NCI-H1092 treated with DMSO at 0.1 percent for 48 hours (cell line): ENCODE data around the gene MAP2K6.

Experiments used
- DNase-seq: peaks from one replicate; lab custom pipeline; 2025; lab: John Stamatoyannopoulos, UW

Gene MAP2K6

DNA sequence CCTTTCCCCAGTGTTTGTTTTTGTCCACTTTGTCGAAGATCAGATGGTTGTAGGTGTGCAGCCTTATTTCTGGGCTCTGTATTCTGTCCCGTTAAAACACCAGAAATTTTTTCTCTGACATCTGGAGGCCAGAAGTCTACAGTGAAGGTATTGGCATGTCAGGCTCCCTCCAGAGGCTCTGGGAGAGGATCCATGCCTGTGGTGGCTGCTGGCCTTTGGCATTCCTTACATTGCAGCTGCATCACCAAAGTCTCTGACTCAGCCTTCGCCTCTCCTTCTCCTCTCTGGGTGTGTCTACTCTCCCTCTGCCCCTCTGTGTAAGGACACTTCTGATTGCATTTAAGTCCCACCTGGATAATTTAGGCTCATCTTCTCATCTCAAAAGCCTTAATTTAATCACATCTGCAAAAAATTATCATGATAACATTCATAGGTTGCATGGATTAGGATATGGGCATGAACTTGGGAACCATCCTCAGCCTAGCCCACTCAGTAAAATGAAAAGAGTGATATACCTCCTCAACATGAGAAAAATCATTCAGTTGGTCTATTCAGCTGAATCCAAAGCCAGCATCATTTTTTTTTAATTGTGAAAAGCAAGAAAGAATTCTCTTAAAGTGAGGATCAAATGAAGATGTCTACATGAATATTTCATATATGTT, 78.0 kb downstream of the MAP2K6 start:
- no peak for DNase-seq

DNA sequence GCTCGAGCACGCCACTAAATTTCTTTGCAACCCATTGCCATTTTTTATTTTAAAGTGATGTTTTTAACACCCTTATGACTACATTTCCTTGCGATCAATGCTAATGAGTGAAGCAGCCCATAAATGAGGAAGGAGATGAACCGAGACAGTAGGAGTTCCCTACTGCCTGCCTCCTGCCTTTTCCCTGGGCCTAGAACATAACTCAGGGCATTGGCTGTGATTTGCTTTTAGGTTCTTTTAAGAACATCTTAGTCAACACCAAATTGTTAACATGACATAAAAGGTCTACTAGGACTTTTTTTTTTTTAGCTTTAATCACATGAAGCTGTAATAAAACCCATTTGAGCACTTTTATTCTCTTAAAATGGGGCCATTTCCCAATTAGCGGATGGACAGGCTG, 81.3 kb downstream of the MAP2K6 start:
- DNase-seq = no peak

DNA sequence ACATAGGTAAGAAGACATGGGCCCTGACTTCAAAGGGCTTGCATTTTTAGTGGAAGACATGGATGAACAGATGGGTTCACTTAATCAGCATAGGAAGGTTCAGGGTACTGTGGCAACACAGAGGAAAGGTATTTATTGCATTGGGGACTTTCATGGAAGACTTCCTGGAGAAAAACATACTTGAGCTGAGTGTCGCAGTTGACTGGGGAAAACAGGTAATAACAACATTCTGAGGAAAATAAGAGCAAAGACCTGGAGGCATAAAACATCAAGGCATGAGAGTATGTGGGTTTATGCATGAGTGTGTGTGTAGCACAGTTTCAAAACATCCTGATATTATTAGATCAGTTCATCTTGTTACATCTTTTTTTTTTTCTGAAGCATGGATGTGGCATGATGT, 82.7 kb downstream of the MAP2K6 start:
- no peak for DNase-seq

DNA sequence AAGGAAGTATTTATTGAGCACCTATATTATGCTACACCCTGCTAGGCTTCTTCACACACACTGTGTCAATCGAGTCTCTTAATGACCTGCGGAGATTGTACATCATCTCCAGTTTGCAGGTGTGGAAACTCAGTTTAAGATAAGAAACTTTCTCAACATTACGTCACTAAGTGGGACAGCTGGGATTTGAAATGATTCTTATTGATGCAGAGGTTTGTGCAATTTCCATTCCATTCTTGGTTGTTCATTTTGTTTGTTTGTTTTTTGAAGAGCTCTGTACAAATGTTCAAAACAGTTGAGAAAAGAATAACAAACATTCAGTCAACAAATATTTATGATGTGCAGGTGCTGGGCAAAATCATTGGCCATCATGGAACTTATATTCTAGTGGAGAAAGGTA, 84.8 kb downstream of the MAP2K6 start:
- no peak for DNase-seq

DNA sequence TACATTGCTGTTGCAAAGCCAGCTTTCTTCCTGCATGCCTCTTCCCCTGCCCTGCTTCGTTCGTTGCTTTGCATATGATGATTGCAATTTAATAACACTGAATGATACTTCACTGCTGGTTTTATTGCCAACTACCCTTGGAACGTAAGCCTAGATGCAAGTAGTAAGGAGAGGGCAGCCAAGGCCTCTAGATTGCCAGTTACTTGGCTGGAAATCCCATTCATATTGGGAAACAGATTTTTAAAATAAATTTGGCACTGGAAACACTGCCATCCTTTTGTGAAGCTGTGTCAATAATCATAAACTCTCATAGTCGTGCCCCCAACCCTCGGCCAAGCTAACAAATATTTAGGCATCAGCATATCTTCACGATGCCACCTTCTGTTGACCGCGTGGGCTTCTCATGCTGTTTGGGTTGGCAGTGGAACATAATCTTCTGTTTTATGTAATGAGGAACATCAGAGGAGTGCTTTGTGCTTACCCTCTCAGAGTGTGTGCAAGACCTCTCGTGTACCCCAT, 86.5 kb downstream of the MAP2K6 start:
- DNase-seq = peak; percentile 96

DNA sequence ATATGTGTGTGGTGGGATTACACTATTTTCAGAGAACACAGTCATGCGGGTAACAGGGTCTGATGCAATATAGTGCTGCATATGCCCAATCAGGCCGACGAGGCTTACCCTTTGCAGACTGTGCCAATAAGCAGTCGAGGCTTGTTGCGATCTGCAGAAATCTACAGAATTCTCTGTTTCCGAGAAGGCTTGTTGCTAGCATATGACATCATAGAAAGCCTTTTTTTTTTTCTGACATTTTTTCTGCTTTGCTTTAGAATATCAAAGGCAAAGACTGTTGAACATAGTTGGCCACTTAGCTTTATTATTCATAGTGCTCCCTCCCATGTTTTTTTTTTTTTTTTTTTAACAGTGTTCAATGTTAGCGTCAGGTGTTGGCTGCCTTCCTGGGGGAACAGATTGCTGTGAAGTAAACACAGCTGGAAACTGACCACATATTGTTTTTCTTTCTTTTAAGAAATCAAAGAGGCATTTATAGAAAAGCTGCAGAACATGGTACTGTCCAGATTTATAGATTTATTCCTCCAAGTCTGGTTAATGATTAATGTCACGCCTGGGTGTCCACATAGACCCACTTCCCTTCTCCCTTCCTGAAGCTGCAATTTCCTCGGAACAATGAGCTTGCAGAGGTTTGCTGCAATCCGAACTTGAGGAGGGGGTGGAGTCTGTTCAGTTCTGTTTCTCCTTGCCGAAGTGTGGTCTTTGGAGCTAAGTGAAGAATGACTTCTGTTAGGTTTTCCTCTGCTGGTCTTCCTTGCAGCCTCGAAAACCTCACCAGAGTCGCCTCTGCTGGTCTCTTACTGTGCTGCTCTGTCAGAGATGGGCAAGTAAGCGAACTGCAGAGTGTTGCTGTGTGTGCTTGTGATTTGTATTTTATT, 87.3 kb downstream of the MAP2K6 start:
- DNase-seq = peak; percentile 92

DNA sequence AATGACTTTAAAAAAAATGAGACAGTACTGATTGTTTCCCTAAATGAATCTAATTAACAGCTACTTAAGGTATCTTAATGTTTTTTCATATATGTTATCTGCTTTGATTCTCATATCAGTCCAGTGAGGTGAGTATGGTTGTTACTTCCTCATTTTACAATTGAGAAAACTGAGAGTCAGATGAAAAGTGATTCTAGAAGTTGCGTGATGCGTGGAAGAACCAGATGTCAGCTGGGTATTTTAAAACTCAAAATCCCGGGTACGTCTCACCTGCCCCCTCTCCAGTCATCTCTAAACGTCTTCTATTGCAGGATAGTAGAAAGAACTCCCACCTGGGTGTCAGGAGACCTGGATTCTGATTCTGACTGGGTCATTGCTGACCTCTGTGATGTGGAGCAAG, 89.2 kb downstream of the MAP2K6 start:
- DNase-seq = no peak

DNA sequence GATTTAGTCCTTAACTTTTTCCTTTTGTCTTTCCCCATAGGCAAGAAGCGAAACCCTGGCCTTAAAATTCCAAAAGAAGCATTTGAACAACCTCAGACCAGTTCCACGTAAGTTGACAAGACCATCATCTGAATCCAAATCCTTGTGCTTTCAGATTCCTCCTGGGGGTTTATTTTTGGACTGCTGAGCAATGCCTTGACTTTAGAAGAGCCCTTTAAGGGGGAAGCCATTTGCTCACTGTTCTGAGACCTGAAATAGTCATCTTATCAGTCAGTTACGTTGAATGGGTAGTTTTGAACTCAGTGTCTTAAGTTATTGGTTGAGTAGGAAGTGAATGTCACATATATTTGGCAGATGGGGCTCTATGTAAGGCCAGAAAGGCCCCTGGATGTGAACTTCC, 91.2 kb downstream of the MAP2K6 start:
- no peak for DNase-seq

DNA sequence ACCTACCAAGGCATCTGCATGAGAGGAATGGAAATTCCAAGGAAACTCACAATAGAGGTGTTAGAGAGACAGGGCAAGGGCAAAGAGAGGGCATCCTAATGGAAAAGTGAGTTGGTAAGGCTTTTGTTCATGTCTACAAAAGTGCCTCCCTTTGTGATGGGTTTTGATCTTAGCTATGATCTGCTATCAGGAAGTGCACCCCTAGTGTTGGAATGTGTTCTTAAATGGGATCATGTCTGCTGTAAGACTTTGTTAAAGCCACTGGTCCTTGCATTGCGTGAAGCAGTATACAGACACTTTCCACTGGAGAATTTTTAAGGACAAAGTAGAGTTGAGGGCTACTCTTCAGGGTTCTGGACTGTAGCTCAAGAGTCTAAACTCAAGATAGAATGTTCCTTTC, 92.0 kb downstream of the MAP2K6 start:
- no peak for DNase-seq

DNA sequence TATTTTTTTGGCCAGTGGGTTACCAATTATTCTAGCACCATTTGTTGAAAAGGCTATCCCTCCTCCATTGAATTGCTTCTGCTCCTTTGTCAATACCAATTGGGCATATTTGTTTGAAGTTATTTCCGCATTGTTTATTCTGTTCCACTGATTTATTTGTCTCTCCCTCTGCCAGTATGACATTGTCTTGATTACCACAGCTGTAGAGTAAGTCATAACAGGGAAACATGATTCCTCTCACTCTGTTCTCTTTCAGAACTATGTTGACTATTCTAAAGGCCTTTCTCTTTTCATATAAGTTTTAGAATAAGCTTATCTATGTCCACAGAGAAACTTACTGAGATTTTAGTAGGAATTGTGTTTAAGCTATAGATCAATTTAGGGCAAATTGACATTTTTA, 94.3 kb downstream of the MAP2K6 start:
- DNase-seq = no peak

DNA sequence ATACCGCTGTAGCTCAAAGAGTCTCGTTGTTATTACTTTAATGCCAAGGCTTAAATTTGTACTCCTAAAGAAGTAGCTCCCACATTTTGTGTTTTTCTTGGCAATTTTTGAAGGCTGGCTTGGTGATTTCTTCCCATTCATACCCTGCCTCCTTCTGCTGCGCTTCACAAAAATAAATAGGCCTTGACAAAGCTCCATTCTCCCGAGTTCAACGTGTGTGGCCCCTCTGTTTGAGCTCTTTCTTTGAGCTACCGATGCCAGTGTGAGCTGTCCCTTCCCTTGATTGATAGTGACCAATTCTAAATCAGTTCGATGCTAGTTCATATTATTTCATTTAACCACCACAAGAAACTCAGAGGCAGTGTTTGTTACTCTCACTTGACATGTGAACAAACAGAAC, 96.8 kb downstream of the MAP2K6 start:
- no peak for DNase-seq

DNA sequence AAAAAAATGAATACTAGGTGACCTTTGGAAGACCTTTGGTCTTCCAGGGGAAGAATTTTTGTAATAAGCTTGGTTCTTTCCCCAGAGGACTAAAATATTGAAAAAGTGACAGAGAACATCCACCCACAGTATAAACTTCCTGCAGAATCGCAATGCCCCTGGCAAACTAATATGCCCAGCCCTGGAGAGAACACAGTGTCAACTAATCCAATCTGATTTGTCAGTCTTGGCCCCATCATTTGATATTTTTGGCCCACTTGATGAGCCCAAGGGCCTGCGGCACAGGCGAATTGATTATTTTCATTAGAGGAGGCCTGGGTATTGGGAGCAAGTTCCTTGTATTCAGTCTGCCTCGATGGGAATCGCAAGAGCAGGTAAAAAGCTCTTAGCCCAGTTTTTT, 98.4 kb downstream of the MAP2K6 start:
- DNase-seq = no peak

DNA sequence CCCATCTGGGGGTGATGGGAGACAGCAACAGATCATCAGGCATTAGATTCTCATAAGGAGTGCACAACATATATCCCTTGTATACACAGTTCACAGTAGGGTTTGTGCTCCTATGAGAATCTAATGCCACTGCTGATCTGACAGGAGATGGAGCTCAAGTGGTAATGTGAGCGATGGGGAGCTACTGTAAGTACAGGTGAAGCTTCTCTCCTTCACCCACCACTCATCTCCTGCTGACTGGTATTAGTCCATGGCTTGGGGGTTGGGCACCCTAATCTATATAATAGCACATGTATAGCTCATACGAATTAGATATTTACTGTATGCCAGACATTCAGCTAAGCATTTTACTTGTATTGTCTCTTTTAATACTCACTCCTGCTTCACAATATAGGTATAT, 101.7 kb downstream of the MAP2K6 start:
- no peak for DNase-seq

DNA sequence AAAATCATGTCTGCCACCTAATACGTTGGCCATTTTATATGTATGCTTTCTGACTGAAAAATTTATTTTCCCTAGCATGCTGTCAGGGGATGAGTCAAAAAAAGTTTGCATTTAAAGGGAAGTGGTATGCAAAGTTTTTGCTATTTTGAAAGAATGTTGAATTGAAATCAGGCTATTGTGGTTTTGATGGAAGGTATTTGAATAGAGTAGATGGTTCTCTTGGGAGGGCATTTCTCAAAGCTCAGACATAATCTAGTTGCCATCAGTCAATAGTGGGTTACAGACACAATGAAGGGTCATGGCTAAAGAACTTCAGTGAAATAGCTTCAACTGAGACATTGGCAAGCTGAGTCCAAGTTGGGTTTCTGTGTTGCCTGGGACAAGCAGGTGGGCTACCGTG, 102.4 kb downstream of the MAP2K6 start:
- no peak for DNase-seq

DNA sequence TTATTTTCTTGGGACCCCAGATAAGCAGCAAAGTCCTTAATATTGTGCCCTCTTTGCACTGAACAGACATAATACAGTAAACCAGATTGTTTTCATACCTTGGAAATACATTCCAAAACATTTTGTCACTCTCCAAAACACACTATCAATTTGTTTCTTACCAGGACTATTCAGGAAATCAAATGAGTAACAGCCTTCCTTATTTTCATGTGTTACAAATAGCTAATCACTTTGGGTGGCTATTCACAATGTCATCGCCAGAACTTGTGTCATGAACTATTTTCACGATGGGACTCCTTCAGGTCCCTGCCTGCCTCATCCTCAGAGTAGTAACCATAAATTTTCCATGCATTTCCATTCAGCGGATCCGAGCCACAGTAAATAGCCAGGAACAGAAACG, 104.5 kb downstream of the MAP2K6 start:
- no peak for DNase-seq

DNA sequence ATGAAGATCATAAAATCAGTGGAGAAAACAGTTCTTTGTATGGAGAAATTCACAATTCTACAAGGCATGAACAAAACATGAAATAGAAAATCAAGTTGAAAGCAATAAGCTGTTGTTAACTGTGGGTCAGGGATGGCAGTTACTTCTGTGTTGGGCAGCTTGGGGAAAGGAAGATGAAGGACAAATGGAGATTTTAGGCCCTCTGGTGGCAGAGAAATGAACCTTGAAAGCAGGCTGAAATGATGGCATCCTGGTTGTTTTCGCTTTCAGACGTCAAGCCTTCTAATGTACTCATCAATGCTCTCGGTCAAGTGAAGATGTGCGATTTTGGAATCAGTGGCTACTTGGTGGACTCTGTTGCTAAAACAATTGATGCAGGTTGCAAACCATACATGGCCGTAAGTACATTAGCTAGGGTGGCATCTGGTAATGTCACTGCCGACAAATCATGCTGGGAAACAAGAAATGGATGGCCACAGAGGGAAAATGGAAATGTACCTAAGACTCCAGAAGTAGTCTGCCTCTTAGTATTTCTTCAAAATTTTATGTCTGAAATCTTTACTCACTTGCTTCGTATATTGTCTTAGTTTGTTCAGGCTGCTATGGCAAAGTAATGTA, 108.9 kb downstream of the MAP2K6 start:
- DNase-seq = peak; percentile 54

DNA sequence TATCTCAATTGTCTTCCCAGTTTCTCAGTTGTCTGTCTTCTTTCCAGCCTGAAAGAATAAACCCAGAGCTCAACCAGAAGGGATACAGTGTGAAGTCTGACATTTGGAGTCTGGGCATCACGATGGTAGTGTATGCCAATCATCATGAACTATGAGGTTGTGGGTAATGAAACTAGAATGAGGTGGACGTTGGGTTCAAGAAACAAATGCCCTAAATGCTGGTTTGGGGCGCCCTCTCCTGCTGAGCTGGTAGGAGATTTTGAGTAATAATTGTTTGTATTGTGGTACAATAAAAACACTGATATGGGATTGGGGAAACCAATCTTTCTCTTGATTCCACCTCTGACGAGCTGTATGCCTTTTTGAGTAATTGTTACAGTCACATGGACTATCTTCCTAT, 110.4 kb downstream of the MAP2K6 start:
- peak; percentile 6 for DNase-seq

DNA sequence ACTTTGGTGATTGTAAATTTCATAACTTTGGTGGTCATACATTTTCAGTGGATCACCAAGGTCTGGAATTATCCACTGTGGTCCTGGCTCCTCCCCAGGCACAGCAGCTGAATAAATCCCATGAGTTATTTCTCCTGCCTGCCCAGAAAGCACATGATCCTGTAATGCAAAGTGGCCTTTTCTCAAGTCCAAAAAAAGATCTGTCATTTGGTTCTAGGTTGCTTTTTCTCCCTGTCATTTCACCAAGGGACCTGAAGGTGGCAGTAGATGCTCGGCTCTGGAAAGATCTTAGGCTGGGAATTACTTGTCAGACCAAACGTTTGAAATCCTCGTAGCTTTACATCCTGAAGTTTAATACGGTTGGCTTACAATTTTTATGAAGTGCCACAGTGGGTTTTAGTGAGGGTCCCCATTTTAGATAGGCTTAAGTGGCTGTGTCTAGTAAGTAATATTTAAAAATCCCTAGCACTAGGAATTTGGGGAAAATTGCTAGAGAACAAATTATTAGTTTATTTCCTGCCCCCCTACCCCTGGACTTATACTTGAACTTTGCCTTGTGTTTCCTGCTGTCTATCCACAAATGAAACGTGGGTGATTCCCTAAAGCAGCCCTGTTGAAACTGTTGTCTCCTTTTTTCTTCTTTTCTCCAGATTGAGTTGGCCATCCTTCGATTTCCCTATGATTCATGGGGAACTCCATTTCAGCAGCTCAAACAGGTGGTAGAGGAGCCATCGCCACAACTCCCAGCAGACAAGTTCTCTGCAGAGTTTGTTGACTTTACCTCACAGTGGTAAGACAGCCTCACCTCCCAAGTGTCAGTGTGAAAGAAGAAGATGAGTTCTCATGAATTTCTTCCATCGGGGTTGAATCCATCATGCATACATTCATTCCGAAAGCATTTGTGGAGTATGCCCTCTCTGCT, 111.7 kb downstream of the MAP2K6 start:
- peak; percentile 51 for DNase-seq

DNA sequence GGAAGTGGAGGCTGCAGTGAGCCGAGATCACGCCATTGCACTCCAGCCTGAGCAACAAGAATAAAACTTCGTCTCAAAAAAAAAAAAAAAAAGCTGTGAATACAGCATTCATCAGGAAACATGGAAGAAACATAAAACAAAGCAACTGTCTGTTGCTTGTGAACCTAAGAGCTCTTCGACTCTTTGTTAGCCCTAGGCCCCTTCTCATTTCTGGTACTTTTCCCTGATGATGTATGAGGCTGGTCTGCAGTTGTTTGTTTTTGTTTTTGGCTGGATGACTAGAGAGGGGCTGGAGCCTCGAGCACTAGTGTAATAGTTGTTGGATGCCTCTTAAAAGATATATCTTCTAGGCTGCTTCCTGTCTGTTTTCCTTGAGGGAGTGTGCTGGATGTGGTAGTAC, 113.5 kb downstream of the MAP2K6 start:
- no peak for DNase-seq

DNA sequence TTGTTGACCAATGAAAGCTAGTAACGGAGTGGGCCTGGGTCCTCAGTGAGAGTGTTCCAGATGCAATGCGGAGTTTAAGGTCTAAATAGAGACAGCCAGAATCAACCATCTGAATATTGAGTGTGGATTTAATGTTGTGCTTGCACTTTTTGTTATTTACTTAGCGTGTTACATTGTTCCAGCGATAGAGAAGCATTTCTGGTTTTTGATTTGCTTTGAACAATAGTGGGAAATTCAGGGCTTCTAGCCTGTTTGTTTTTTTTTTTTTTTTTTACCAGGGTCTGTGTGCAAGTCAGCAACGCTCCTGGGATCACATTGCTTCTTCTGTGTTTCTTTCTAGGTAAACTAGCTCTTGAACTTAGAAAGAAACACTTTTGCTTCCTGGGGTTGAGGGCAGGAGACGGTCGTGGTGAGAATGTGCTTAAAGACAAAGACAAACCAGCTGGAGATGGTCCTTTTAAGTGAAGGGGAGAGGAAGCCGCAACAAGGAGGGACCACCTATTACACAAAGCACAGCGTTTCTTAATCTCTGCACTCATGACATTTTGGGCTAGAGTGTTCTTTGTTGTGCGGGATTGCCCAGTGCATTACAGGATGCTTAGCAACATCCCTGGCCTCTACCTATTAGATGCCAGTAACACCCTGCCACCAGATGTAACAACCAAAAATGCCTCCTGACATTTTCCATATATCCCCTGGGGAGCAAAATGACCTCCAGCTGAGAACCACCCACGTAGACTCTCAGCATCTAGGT, 119.2 kb downstream of the MAP2K6 start:
- no peak for DNase-seq

DNA sequence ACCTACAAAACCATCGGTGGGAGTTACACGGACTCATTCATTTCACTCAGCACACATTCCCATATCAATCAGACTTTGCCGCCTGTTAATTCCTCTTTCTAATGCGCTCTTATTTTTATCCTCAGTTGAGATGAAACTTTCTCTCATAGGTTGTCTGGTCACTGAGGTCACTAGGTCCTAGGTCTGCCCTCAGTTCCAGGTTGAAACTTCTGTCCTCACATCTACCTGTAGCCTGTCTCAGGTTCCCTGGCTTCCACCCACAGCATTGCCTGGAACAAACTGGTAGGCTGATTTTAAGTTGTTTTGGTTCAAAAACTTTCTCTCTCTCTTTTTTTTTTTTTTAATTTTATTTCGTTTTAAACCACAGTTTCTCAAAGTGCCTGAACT, 119.7 kb downstream of the MAP2K6 start:
- no peak for DNase-seq
